Bronchial epithelial cell (primary cell): ENCODE results near the gene SPIB. TPM values are rescaled to one million over a fixed set of nuclear protein-coding genes. Genes with fewer than 3 reads are reported as not detected.

Experiments
- DNase-seq: peaks from one replicate; pipeline ENCODE4 v3.0.0-alpha.2; 2010; ENCODE audit warnings: low read depth
- FAIRE-seq: peaks from 2 replicates; lab custom pipeline; 2011; peaks lifted over from hg19 to GRCh38; lab: Jason Lieb, UNC
- H3K27me3 ChIP-seq: 2 replicates; pipeline ENCODE4 v1.5.1; 2011; ENCODE audit warnings: low read length; ENCODE audit not compliant: control insufficient read depth, insufficient read depth
- H3K36me3 ChIP-seq: 2 replicates; pipeline ENCODE4 v1.5.1; 2011; ENCODE audit warnings: low read length; ENCODE audit not compliant: control insufficient read depth, insufficient read depth
- H3K4me3 ChIP-seq: 2 replicates; pipeline ENCODE4 v1.5.1; 2011; ENCODE audit warnings: mild to moderate bottlenecking, low read depth, low read length, control low read depth
- CTCF ChIP-seq: IDR thresholded peaks from 2 replicates; pipeline ENCODE4 v1.5.1; 2011; ENCODE audit warnings: mild to moderate bottlenecking, moderate library complexity, low read length, control low read depth, inconsistent platforms; ENCODE audit not compliant: insufficient read depth, severe bottlenecking
- total RNA-seq: library from RNA; depleted of rRNA; stranded (reverse); fragments of >200 nt; gene quantifications from 2 replicates; pipeline ENCODE4 v1.2.1, GENCODE V29; 2014

Gene SPIB
- total RNA-seq, 1 donor from 2014 or later = not detected

- no peak for DNase-seq
- Histone ChIP-seq H3K36me3 (no peaks in the 10 kb centered on the region), H3K27me3 (no peaks in the 10 kb centered on the region), H3K4me3 (no peak overlapping the region)
- FAIRE-seq = no peak
- TF ChIP-seq CTCF = no peak
Measured at GRCh38 chr19:50455992-50456391, 37.3 kb downstream of the SPIB start.

- Histone ChIP-seq H3K27me3 (no peaks in the 10 kb centered on the region), H3K36me3 (no peaks in the 10 kb centered on the region), H3K4me3 (no peak overlapping the region)
- FAIRE-seq = no peak
- TF ChIP-seq CTCF = no peak
- no peak for DNase-seq
Measured at GRCh38 chr19:50457300-50457699, 38.6 kb downstream of the SPIB start.

GRCh38 chr19:50458396-50459066 lies 39.8 kb downstream of the SPIB start:
- H3K4me3 ChIP-seq = no peak overlapping the region
- no peaks in the 10 kb centered on the region for H3K27me3 ChIP-seq
- DNase-seq = no peak
- FAIRE-seq = no peak
- no peaks in the 10 kb centered on the region for H3K36me3 ChIP-seq
- no peak for TF ChIP-seq CTCF

GRCh38 chr19:50459067-50459456 lies 40.3 kb downstream of the SPIB start:
- no peak for TF ChIP-seq CTCF
- no peak overlapping the region for H3K4me3 ChIP-seq
- no peaks in the 10 kb centered on the region for H3K36me3 ChIP-seq
- DNase-seq = no peak
- no peaks in the 10 kb centered on the region for H3K27me3 ChIP-seq
- FAIRE-seq = no peak

GRCh38 chr19:50459638-50460037 lies 40.9 kb downstream of the SPIB start:
- Histone ChIP-seq H3K36me3 (no peaks in the 10 kb centered on the region), H3K27me3 (no peaks in the 10 kb centered on the region), H3K4me3 (no peak overlapping the region)
- TF ChIP-seq CTCF = no peak
- FAIRE-seq (no peak), DNase-seq (no peak)
